Panc1 (cell line): ENCODE data around the gene PELI2.

Experiments
- CTCF ChIP-seq: fragments of 450-650 bp; IDR thresholded peaks from 2 replicates; pipeline ENCODE4 v1.5.1; 2017; ENCODE audit warnings: mild to moderate bottlenecking
- TCF7L2 ChIP-seq: IDR thresholded peaks from 2 replicates; pipeline ENCODE4 v1.6.1; 2011; ENCODE audit warnings: mild to moderate bottlenecking, low read depth, low read length, inconsistent platforms

DNA sequence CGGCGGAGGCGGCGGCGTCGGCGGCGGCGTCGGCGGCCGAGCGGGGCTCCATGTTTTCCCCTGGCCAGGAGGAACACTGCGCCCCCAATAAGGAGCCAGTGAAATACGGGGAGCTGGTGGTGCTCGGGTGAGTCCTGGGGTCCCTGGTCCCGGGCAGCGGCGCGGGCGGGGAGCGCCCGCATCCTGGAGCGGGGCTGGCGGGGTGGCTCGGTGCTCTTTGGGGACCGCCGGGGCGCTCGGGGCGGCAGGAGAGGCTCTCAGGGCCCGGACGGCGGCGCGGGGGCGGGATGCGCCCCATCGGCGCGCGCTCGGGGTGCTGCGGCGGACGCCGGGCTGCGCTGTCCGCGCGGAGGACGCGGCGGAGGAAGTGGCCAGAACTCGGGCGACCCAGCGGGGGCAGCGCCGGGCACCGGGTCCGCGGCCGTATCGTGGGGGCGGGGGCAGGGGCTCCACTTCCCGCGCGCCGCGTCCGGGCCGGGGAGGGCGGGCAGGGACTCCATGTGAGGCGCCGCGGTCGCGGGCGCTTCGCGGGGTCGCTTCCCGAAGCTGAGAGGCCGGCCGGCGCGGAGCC is 485 bp downstream of the PELI2 start:
- no peak for TF ChIP-seq CTCF
- TF ChIP-seq TCF7L2, result no peak
